GM19395 (cell line): ENCODE results near the gene CT45A9.
"Not testable (repeated sequence)": the region's sequence is repeated elsewhere in the genome, so short reads cannot be mapped to it uniquely, and the experiment has no call there.

Experiments
- ATAC-seq: cut with Tn5 transposase; IDR thresholded peaks from one replicate; pipeline ENCODE4 v1.9.1; 2021; ENCODE audit warnings: mild to moderate bottlenecking, moderate library complexity; ENCODE audit not compliant: unreplicated experiment

Gene CT45A9

GRCh38 chrX:135871712-135872111, at the start of gene CT45A9:
Gene CT45A9, minus strand, starts transcription at chrX:135871812. Its CDS starts 3,751 bp downstream, at chrX:135868061.
- ATAC-seq: not testable (repeated sequence)

DNA sequence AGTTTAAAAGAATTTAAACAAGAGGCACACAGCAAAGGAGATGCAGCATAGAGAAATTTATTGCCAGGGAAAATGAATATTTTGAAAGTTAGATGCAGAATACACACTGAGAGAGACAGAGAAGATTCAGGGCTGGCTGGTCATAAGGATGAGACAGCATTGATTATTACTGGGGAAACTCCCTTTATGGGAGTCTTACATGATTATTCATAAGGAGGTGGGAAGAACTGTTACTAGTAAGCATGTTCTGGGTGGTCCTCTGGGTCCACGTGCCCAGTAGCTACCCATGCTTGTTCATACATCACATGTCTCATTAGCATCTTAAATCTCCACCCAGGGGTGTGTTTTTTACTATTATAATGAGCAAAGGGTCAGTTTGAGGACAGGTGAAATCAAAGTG, 48.9 kb upstream of the CT45A9 start:
- ATAC-seq: not testable (repeated sequence)

DNA sequence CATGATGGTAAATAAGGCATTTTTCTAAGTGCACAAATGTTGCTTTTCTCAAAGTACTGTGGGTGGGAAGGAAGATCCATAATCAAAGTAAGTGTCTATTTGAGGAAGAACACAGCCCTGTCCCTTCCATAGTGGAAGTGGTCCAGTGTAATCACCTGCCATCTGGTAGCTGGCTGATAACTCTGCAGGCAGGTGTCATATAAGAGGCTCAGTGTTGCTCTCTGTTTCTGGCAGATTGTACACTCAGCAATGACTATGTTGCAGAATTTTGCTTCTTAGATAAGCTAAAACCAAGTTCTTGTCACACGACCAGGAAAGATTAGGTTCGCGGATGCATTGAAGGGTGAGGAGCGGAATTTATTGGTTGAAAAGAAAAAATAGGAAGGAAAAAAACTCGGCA, 42.8 kb upstream of the CT45A9 start:
- ATAC-seq: no peak

DNA sequence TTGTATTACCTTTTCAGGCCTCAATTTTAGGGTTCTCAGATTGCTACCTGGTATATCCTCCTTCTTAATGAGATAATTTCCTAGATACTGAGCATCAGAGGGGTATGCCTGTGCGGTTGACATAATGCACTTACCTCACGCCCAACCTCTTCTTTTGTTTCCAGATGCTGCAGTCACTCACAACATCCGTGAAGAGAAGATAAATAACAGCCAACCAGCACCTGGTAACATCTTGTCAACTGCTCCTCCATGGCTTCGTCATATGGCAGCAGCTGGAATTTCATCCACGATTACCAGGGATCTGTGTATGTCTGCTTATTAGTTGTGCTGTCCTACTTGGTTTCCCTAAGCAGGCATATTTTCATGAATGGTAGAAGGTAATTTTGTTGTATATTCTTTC, 38.6 kb upstream of the CT45A9 start:
- no peak for ATAC-seq

GRCh38 chrX:135893294-135893817, 21.7 kb upstream of the CT45A9 start, which contains the start of the genes CT45A10 and SAGE1:
Gene CT45A10, minus strand, starts transcription at chrX:135893444. Its CDS starts 8,100 bp downstream, at chrX:135885344.
Gene SAGE1, plus strand, starts transcription at chrX:135893716. Its CDS starts 2,527 bp downstream, at chrX:135896243.
- ATAC-seq: no peak

- no peak for ATAC-seq
Measured at GRCh38 chrX:135892781-135893180, 21.2 kb upstream of the CT45A9 start.

- no peak for ATAC-seq
Measured at GRCh38 chrX:135890087-135890585, 18.5 kb upstream of the CT45A9 start.

GRCh38 chrX:135888976-135889375, 17.4 kb upstream of the CT45A9 start:
- ATAC-seq: not testable (repeated sequence)

- ATAC-seq: not testable (repeated sequence)
Measured at GRCh38 chrX:135888230-135888629, 16.6 kb upstream of the CT45A9 start.

- not testable (repeated sequence) for ATAC-seq
Measured at GRCh38 chrX:135882741-135883140, 11.1 kb upstream of the CT45A9 start.

DNA sequence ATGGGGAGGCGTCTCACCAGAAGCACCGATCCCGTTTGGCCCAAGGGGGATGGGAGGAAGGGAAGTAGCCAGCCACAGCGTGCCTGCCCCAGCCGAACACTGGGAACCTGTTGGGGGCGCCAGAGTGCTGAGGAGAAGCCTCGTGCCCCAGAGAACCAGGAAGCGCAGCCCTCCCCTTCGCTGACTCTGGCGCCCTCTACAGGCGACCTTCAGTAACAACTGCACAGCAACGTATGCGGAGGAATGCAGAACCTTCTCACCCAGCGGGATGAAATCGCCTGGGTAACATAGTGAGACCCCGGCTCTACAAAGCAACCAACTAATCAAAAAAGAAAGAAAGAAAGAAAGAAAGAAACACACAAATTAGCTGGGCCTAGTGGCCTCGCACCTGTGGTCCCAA, 17.2 kb downstream of the CT45A9 start, which contains the start of gene CT45A8:
CT45A8 (minus strand) TSS at position 101 of the 400 bp plus-strand sequence. CDS start 3,755 bp downstream, outside the sequence.
- ATAC-seq: not testable (repeated sequence)

- ATAC-seq: not testable (repeated sequence)
Measured at GRCh38 chrX:135837180-135837579, 34.4 kb downstream of the CT45A9 start, which contains the start of gene CT45A7. Gene CT45A7, minus strand, starts transcription at chrX:135837280. Its CDS starts 3,747 bp downstream, at chrX:135833533.

DNA sequence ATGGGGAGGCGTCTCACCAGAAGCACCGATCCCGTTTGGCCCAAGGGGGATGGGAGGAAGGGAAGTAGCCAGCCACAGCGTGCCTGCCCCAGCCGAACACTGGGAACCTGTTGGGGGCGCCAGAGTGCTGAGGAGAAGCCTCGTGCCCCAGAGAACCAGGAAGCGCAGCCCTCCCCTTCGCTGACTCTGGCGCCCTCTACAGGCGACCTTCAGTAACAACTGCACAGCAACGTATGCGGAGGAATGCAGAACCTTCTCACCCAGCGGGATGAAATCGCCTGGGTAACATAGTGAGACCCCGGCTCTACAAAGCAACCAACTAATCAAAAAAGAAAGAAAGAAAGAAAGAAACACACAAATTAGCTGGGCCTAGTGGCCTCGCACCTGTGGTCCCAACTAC, 51.7 kb downstream of the CT45A9 start, which contains the start of gene CT45A2:
CT45A2 (minus strand) TSS at position 101 of the 400 bp plus-strand sequence. CDS start 3,747 bp downstream, outside the sequence.
- ATAC-seq: not testable (repeated sequence)
